ENCODE measurements around the gene RNF167. TPM values are rescaled to one million over a fixed set of nuclear protein-coding genes. Genes with fewer than 3 reads are reported as not detected.

The RNF167 gene
- polyA plus RNA-seq, 1 donor from 2014 or later = 27.3 TPM

DNA sequence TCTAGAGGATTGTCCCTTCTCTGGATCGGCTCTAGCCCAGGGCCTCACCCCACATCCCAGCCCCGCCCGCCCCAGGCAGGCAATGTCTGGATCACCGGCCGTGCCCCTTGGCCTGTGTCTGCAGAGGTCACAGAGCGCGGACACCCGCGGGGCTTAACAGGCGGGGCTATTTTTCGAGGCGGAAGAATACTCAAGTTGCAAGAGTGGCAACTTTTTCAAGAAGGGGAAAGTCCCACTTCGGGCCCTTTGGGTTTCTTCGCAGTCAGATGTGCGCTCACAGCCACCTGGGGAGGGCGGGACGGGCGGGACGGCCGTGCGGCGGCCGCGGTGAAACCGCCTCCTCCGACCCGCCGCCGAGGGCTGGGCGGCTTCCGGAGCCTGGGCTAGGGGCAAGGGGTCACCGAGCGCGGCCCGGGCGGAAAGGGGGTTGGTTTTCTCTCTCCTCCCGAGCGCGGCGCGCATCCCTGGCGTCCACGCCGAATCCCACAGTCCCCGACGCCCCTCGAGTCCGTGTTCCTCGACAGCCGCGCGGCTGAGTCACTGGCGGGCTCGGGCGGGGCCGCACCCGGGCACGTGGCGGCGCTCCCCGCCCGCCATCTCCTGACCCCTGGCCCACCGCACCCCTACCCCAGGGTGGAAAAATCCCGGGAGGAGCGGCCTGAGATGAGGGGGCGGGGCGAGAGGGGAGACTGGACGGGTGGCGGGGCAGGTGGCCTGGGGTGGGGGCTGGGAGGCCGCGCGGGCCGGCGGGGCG lies 9.4 kb downstream of the RNF167 start:
- peaks cover 3% of the 10 kb centered on the region for H3K36me3 Mint-ChIP-seq

DNA sequence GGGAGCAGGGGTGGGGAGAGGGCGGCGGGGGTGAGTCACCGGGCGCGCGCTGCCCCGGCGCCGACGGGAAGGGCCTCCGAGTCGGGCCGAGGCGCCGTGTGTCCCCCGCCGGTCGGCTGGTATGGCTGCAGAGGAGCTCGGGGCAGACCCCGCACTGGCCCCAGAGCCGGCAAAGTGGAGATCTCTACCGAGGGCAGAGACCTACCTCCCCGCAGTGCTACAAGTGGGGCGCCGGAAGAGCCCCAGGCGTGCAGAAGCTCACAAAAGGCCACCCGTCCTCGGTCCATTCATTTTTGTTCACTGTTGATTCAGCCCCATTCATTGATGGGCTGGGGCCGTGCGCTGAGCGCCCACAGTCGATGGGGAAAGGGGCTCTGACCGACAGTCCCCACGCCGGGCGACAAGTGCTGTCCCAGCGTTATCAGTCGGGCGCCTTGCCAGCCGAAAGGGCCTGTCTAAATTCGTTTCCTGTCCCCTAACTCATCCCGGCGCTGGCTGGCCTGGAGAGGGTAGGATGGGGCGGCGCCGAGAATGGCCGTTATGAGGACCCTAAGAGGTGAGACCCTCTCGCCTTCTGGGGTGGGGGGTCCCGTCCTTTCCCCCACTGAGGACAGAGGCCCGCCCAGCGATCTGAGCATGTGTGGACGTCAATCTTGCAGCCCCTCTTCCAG lies 10.1 kb downstream of the RNF167 start:
- Mint-ChIP-seq H3K27me3 (no peaks in the 10 kb centered on the region), H3K36me3 (peaks cover 3% of the 10 kb centered on the region), H3K9me3 (no peaks in the 10 kb centered on the region), H3K4me1 (peaks cover 13 to 18% (median 16%) of the 10 kb centered on the region in 3 donors), H3K27ac (peak overlapping the region; percentile 90 to 92 (median 91)), H3K4me3 (peak overlapping the region; percentile 82 to 93 (median 88))

More for the DNA sequence above, 9.4 kb downstream of the RNF167 start:
- peak overlapping the region; percentile 69 to 97 (median 95) for H3K27ac Mint-ChIP-seq
- H3K4me1 Mint-ChIP-seq = peaks cover 18 to 24% (median 22%) of the 10 kb centered on the region in 3 donors
- H3K9me3 Mint-ChIP-seq = no peaks in the 10 kb centered on the region
- H3K4me3 Mint-ChIP-seq = peak overlapping the region; percentile 91 to 98 (median 96)
- no peaks in the 10 kb centered on the region for H3K27me3 Mint-ChIP-seq

DNA sequence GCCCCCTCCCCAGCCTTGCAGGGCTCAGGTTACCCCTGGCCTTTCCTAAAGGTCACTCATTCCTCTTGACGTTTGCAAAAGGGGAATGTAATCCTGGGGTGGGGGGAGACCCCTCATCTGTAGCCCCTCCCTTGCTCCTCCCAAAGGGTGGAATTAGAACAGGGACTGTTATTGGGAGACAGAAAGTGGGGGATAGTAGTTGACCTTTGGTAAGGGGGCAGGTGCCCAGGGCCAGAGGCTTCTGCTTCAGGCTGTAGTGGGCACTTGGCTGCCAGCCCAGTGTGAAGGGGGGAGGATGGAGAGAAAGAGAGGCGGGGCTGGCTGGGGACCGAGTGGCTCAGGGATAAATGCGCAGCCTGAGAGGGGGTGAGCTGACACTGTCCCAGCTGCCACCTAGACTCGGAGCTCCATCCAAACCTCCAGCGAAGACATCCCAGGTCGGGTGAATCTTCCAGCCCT lies 10.7 kb downstream of the RNF167 start, which contains the start of gene ENO3:
Gene ENO3 (plus strand): TSS at position 374 of the 459 bp plus-strand sequence. CDS start 711 bp downstream, outside the sequence.
- peak within 1 kb of the TSS; percentile 90 to 92 (median 91) for H3K27ac Mint-ChIP-seq
- H3K4me1 Mint-ChIP-seq = peaks cover 8 to 13% (median 12%) of the 10 kb centered on the region in 3 donors
- H3K27me3 Mint-ChIP-seq = no peaks in the 10 kb centered on the region
- H3K4me3 Mint-ChIP-seq = peak within 1 kb of the TSS; percentile 82 to 93 (median 88)
- peaks cover 3% of the 10 kb centered on the region for H3K36me3 Mint-ChIP-seq
- no peaks in the 10 kb centered on the region for H3K9me3 Mint-ChIP-seq

DNA sequence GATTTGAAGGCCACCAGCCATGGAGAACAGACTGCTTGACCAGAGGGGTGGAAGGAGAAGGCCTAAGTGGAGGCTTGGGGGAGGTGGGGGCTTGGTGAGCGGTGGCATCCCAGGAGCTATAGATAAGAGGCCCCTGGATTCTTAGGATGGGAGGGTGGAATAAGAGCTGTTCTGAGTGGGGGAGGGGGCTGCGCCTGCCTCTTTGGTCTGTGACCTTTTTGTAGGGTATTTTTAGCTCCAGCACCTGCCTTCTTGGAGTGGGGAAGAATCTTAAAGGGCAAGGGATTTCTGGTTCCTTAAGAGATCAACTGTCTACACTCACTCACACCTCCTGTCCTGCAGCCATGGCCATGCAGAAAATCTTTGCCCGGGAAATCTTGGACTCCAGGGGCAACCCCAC lies 11.4 kb downstream of the RNF167 start:
- Mint-ChIP-seq H3K4me3 (peak overlapping the region in 3 of 4 donors; percentile 54 to 86 (median 60)), H3K4me1 (peaks cover 4 to 7% (median 6%) of the 10 kb centered on the region in 3 donors), H3K27me3 (no peaks in the 10 kb centered on the region), H3K27ac (peak overlapping the region in 2 of 3 donors; percentile 33 to 92), H3K36me3 (no peaks in the 10 kb centered on the region), H3K9me3 (no peaks in the 10 kb centered on the region)

DNA sequence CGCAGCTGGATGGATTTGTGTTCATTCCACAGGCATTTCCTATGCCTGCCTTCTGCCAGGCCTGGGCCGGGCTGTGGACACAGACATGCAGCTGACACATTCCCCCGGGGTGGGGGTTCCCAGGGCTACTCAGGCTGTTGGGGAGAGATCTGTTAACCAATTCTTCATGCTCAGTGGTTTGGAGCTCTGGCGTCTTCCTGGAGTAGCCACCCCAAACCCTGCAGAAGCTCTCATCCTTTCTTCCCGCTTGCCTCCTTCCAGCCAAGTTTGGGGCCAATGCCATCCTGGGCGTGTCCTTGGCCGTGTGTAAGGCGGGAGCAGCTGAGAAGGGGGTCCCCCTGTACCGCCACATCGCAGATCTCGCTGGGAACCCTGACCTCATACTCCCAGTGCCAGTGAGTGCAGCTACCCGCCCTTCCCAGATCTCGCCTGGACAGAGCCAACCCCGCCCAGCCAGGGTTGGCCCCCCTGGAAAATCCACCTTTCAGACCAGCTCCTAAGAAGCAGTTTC lies 13.4 kb downstream of the RNF167 start:
- Mint-ChIP-seq H3K4me3 (peak overlapping the region in 1 of 4 donors; percentile 63), H3K36me3 (no peaks in the 10 kb centered on the region), H3K9me3 (no peaks in the 10 kb centered on the region), H3K4me1 (peaks cover 0 to 9% (median 2%) of the 10 kb centered on the region in 3 donors), H3K27ac (peak overlapping the region in 2 of 3 donors; percentile 62 to 67), H3K27me3 (no peaks in the 10 kb centered on the region)

DNA sequence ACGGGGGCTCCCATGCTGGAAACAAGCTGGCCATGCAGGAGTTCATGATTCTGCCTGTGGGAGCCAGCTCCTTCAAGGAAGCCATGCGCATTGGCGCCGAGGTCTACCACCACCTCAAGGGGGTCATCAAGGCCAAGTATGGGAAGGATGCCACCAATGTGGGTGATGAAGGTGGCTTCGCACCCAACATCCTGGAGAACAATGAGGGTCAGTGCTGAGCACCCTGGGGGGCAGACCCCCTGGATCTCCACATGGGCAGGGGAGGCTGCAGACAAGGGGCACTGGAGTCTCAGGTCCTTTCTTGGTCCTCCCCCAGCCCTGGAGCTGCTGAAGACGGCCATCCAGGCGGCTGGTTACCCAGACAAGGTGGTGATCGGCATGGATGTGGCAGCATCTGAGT lies 15.0 kb downstream of the RNF167 start:
- no peaks in the 10 kb centered on the region for H3K27me3 Mint-ChIP-seq
- no peaks in the 10 kb centered on the region for H3K36me3 Mint-ChIP-seq
- H3K4me1 Mint-ChIP-seq = peaks cover 0 to 9% (median 2%) of the 10 kb centered on the region in 3 donors
- H3K27ac Mint-ChIP-seq = no peak overlapping the region
- no peaks in the 10 kb centered on the region for H3K9me3 Mint-ChIP-seq
- H3K4me3 Mint-ChIP-seq = no peak overlapping the region

DNA sequence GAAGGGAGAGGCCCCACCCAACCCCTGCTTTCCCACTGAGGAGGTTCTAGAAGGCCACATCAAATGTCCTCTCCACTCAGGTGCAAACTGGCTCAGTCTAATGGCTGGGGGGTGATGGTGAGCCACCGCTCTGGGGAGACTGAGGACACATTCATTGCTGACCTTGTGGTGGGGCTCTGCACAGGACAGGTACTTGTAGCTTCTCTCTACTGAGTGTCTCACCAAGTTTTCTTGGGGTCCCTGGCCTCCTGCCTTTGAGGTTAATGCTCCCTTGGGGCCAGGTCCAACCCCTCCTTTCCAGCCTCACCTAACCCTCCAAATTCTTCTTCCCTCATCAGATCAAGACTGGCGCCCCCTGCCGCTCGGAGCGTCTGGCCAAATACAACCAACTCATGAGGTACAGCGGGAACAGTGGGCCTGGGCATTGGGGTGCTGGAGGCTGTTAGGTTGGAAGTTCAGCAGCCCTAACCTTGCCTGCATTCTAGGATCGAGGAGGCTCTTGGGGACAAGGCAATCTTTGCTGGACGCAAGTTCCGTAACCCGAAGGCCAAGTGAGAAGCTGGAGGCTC lies 16.5 kb downstream of the RNF167 start:
- H3K9me3 Mint-ChIP-seq = no peaks in the 10 kb centered on the region
- no peak overlapping the region for H3K4me3 Mint-ChIP-seq
- no peaks in the 10 kb centered on the region for H3K36me3 Mint-ChIP-seq
- no peaks in the 10 kb centered on the region for H3K27me3 Mint-ChIP-seq
- H3K27ac Mint-ChIP-seq = no peak overlapping the region
- peaks cover 0 to 5% (median 0%) of the 10 kb centered on the region in 3 donors for H3K4me1 Mint-ChIP-seq

DNA sequence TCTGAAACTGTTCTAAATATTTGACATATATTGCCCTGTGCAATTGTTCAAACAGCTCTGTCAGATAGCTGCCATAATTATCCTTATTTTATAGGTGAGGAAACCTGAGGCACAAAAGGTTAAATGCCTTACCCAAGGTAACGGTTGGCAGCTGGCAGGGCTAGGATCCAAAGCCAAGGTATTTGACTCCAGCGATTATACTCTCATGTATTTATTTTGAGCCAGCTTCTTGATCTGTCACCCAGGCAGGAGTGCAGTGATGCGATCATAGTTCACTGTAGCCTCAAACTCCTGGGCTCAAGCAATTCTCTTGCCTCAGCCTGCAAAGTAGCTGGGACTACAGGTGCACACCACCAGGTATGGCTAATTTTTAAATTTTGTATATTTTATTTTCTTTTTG lies 18.0 kb downstream of the RNF167 start:
- Mint-ChIP-seq H3K9me3 (no peaks in the 10 kb centered on the region), H3K36me3 (peaks cover 2% of the 10 kb centered on the region), H3K4me3 (no peak overlapping the region), H3K27me3 (no peaks in the 10 kb centered on the region), H3K27ac (no peak overlapping the region), H3K4me1 (peaks cover 0 to 6% (median 0%) of the 10 kb centered on the region in 3 donors)

DNA sequence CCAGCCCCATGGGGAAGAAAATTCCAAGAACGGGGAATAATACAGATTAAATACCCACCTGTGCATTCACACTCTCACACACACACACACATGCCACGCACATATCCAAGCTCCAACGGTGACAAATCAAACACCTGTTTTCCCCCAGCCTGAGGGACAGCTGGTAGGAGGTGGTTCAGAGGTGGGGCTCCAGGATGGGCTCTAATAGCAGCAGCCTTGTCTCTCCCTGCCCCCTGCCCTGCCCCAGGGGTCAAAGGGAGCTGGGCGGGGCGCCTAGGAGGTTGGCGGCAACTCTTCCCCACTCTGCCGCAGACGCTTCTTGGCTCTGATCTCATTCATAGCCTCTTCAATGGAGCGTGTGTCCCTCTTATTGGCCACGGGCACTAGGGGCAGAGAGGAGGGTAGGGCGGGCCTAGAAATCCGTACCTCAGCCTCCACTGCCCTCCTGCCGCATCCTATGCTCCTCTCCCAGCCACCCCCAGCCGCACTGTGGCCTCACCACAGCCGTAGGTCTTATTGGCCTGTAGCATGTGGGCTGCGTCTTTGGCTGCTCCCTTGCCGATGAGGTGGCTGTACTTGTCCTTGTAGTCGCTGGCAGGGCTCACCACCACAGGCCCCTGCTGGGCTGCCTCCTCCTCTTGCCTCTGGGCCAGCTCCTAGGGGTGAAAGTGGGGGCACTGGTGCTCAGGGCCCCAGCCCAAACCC lies 19.3 kb downstream of the RNF167 start:
- Mint-ChIP-seq H3K27me3 (no peaks in the 10 kb centered on the region), H3K27ac (peak overlapping the region in 1 of 3 donors; percentile 25), H3K36me3 (peaks cover 2% of the 10 kb centered on the region), H3K4me1 (peaks cover 0 to 6% (median 0%) of the 10 kb centered on the region in 3 donors), H3K9me3 (no peaks in the 10 kb centered on the region), H3K4me3 (peak overlapping the region in 1 of 4 donors; percentile 9)

DNA sequence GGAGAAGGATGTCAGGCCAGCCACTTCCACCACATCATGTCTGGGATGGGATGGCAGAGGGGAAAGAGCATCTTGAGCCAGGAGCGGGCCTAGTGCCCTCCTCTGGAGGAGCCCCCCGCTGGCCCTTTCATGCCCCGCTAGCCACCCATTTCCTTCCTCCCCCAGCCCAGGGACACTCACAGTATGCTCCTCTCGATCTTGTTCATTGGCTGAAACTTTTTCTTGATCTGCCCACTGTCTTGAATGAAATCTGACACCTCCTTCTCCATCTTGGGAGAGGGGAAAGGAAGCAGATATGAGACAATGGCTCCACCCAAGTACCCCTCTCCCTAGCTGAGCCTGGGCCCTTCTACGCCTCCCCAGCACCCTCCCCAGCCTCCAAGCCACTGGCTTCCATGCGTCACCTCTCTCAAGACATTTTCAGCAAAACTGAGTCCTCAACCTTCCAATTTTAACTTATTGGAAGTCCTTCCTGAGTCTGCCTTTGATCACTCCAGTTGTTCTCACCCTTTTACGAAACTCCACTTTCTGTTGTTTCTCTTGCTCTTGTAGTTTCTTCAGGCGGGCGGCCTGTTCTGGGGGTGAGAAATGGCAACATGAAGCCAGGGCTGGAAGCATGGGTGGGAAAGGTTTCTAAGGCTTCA lies 20.3 kb downstream of the RNF167 start:
- H3K27me3 Mint-ChIP-seq = no peaks in the 10 kb centered on the region
- peaks cover 0 to 8% (median 3%) of the 10 kb centered on the region in 3 donors for H3K4me1 Mint-ChIP-seq
- H3K9me3 Mint-ChIP-seq = no peaks in the 10 kb centered on the region
- H3K27ac Mint-ChIP-seq = no peak overlapping the region
- H3K36me3 Mint-ChIP-seq = peaks cover 5% of the 10 kb centered on the region
- H3K4me3 Mint-ChIP-seq = peak overlapping the region in 1 of 4 donors; percentile 9

DNA sequence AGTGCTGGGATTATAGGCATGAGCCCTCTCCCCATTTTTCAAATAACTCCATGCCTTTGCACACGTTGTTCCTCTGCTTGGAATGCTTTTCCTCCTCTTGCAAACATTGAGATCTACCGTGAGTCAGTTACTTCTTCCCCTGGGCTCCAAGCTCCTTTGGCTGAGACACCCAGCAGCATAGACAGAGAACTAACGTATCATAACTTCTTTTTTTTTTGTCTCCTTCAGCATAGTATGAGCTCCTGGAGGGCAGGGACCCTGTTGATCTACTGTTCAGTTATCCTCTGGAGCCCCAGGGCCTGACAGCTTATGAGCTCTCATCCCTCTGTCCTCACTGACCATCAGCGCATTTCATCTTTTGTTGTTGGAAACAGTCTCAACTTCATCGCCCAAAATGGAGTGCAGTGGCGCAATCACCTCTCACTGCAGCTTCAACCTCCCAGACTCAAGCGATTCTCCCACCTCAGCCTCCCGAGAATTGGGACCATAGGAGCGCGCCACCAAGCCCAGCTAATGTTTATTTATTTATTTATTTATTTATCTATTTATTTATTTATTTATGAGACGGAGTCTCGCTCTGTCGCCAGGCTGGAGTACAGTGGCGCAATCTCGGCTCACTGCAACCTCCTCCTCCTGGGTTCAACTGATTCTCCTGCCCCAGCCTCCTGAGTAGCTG lies 25.4 kb downstream of the RNF167 start:
- Mint-ChIP-seq H3K9me3 (no peaks in the 10 kb centered on the region), H3K4me3 (peak overlapping the region in 3 of 4 donors; percentile 34 to 80 (median 49)), H3K36me3 (peaks cover 5% of the 10 kb centered on the region), H3K27me3 (no peaks in the 10 kb centered on the region), H3K27ac (peak overlapping the region in 1 of 3 donors; percentile 33), H3K4me1 (peaks cover 6 to 20% (median 9%) of the 10 kb centered on the region in 3 donors)

DNA sequence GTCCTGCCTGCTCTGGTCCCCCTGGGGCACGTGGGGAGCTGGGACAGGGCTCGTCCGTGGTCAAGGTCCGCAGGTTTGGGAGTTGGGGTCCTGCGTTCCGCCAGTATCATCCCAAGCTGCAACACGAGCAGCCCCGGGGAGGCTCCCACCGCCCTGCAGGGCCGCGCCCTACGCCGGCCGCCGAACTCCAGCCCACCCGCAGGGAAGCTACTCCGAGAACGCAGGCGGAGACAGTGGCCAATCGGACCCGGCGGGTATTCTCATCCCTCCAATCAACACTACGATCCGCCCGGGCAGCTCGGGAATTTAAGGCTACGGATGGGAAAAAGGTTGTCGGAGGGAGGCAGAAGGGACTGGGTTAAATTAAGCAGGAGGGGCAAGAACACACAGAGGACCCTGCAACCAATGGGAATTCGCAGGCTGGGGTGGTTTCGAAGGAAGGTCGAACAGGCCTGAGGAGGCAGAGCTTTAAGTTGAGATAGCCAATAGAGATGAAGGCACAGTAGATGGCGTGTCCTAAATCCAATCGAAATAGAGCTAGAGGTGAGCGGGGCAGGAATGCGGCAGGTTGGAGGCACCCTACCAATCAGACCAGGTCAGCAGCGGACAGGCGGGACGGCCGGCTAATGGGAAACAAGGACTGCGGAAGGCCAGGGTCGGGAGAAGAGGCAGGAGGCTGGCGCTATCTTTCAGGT lies 26.9 kb downstream of the RNF167 start:
- H3K4me3 Mint-ChIP-seq = no peak overlapping the region
- H3K9me3 Mint-ChIP-seq = no peaks in the 10 kb centered on the region
- H3K4me1 Mint-ChIP-seq = peaks cover 6 to 22% (median 7%) of the 10 kb centered on the region in 3 donors
- H3K27ac Mint-ChIP-seq = peak overlapping the region in 1 of 3 donors; percentile 23
- peaks cover 3% of the 10 kb centered on the region for H3K36me3 Mint-ChIP-seq
- H3K27me3 Mint-ChIP-seq = no peaks in the 10 kb centered on the region
